A673 (cell line): ENCODE results near the gene NRL. TPM values are rescaled to one million over a fixed set of nuclear protein-coding genes. Genes with fewer than 3 reads are reported as not detected.

Experiments used
- BruUV-seq: library from RNA; stranded (reverse); fragments of 400-500 nt; replicated peaks from 2 replicates; lab custom pipeline; 2021; lab: Mats Ljungman, UMichigan
- CTCF ChIA-PET: fragments of 300-600 bp; sonication (Branson Sonifier 250); formaldehyde crosslinking; loops from one replicate; lab custom pipeline; 2022; ENCODE audit warnings: antibody characterized with exemption; lab: Charles Lee
- POLR2A ChIA-PET: fragments of 300-600 bp; sonication (Branson Sonifier 250); formaldehyde crosslinking; loops from one replicate; lab custom pipeline; 2022; ENCODE audit warnings: antibody characterized with exemption; ENCODE audit not compliant: low non-redundant PET; lab: Charles Lee
- DNase-seq: peaks from one replicate; pipeline ENCODE4 v3.0.0-alpha.2; 2015; ENCODE audit warnings: low spot score
- H3K27ac ChIP-seq: fragments of 200-600 bp; sonication (generic); 2 replicates; pipeline ENCODE4 v1.5.1; 2016; ENCODE audit warnings: mixed run types, low read depth, mild to moderate bottlenecking, mixed read lengths, antibody characterized with exemption, low read length; ENCODE audit not compliant: poor library complexity, severe bottlenecking
- H3K27me3 ChIP-seq: fragments of 200-600 bp; sonication (generic); replicated peaks from 2 replicates; pipeline ENCODE4 v1.6.1; 2017; ENCODE audit warnings: mixed run types, low read depth, mild to moderate bottlenecking, mixed read lengths, antibody characterized with exemption, low read length; ENCODE audit not compliant: insufficient read depth, poor library complexity
- H3K36me3 ChIP-seq: fragments of 200-600 bp; sonication (generic); 2 replicates; pipeline ENCODE4 v1.6.1; 2016; ENCODE audit warnings: mixed run types, mild to moderate bottlenecking, mixed read lengths, antibody characterized with exemption, low read length; ENCODE audit not compliant: insufficient read depth, poor library complexity, severe bottlenecking
- H3K4me1 ChIP-seq: fragments of 200-600 bp; sonication (generic); 2 replicates; pipeline ENCODE4 v1.6.1; 2017; ENCODE audit warnings: mixed run types, mild to moderate bottlenecking, mixed read lengths, antibody characterized with exemption, low read length; ENCODE audit not compliant: insufficient read depth, poor library complexity, severe bottlenecking
- H3K4me3 ChIP-seq: fragments of 200-600 bp; sonication (generic); 2 replicates; pipeline ENCODE4 v1.5.1; 2016; ENCODE audit warnings: low read depth, mixed run types, mild to moderate bottlenecking, mixed read lengths, low read length; ENCODE audit not compliant: poor library complexity, severe bottlenecking
- H3K9me3 ChIP-seq: fragments of 200-600 bp; sonication (generic); 2 replicates; pipeline ENCODE4 v1.6.1; 2016; ENCODE audit warnings: mixed run types, low read depth, mild to moderate bottlenecking, mixed read lengths, antibody characterized with exemption, low read length; ENCODE audit not compliant: poor library complexity, severe bottlenecking
- EZH2 ChIP-seq: fragments of 200-600 bp; sonication (generic); IDR thresholded peaks from 2 replicates; pipeline ENCODE4 v1.6.1; 2017; ENCODE audit warnings: borderline replicate concordance, low read depth, mild to moderate bottlenecking, mixed read lengths, antibody characterized with exemption, low read length; ENCODE audit not compliant: poor library complexity, severe bottlenecking
- intact Hi-C: fragments of 100-400 bp; cut with micrococcal nuclease; formaldehyde crosslinking; loops from one replicate; pipeline ENCODE4 v1.10.0; 2022; ENCODE audit not compliant: unreplicated experiment
- total RNA-seq: library from RNA; stranded (reverse); gene quantifications from 2 replicates; pipeline ENCODE4 v1.2.3, GENCODE V29; 2021
- TF ChIP-seq, protein P1 (sequence below): fragments of 300-800, 200-600 bp; sonication (generic); conservative IDR thresholded peaks from 2 replicates; pipeline ENCODE4 v1.5.1; 2017; ENCODE audit warnings: low read depth, mild to moderate bottlenecking, antibody characterized with exemption, low read length, moderate library complexity, mixed read lengths

The NRL gene
- total RNA-seq, 1 experiment from 2014 or later: 1.9 TPM

- POLR2A ChIA-PET: interaction anchor here (0.6 to 1.2 kb wide), 2 partner anchors 8 to 24 kb away, joined by 3 read pairs; partner anchors contain the start of gene PCK2
These were observed 12.2 kb downstream of the NRL start for GRCh38 chr14:24102357-24103048.

DNA sequence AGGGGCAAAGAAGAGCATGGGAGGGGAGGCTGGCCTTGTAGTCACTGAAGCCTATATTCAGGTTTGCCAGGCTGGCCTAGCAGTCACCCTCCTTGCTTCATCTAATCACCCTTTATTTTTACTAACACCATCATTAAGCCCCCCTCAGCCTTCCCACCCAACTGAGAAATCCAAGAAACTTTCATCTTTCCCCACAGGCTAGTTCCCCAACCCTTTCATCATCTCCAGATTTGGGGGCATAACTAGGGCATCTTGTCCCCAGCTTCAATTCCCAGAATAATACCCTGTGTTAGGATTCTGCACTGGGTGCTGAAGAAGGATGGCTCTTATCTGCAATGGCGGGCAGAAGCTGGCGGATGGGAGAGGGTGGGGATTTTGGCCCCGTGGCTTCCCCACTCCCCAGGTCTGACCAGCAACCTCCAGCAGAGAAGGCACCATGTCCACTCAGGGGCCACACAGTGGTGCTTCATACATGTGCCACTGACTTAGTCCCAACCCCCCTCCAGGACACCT lies 13.7 kb downstream of the NRL start:
- peaks cover 25% of the 10 kb centered on the region for H3K36me3 ChIP-seq
- no peaks in the 10 kb centered on the region for H3K4me1 ChIP-seq
- no peaks in the 10 kb centered on the region for H3K27me3 ChIP-seq
- DNase-seq: no peak
- no TSS peak for BruUV-seq
- intact Hi-C loops: no loop called here
- no peak overlapping the region for H3K4me3 ChIP-seq
- H3K9me3 ChIP-seq: no peaks in the 10 kb centered on the region
- CTCF ChIA-PET: no interaction called here
- POLR2A ChIA-PET: no interaction called here
- H3K27ac ChIP-seq: no peak overlapping the region
- TF ChIP-seq, protein P1, sequence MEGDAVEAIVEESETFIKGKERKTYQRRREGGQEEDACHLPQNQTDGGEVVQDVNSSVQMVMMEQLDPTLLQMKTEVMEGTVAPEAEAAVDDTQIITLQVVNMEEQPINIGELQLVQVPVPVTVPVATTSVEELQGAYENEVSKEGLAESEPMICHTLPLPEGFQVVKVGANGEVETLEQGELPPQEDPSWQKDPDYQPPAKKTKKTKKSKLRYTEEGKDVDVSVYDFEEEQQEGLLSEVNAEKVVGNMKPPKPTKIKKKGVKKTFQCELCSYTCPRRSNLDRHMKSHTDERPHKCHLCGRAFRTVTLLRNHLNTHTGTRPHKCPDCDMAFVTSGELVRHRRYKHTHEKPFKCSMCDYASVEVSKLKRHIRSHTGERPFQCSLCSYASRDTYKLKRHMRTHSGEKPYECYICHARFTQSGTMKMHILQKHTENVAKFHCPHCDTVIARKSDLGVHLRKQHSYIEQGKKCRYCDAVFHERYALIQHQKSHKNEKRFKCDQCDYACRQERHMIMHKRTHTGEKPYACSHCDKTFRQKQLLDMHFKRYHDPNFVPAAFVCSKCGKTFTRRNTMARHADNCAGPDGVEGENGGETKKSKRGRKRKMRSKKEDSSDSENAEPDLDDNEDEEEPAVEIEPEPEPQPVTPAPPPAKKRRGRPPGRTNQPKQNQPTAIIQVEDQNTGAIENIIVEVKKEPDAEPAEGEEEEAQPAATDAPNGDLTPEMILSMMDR: no peak
- TF ChIP-seq EZH2: no peak

More at GRCh38 chr14:24102357-24103048, 12.2 kb downstream of the NRL start:
- CTCF ChIA-PET: no interaction called here
- Histone ChIP-seq H3K27ac (no peak overlapping the region), H3K9me3 (no peaks in the 10 kb centered on the region), H3K4me1 (no peaks in the 10 kb centered on the region), H3K36me3 (peaks cover 25% of the 10 kb centered on the region), H3K4me3 (no peak overlapping the region), H3K27me3 (no peaks in the 10 kb centered on the region)
- DNase-seq: no peak
- no TSS peak for BruUV-seq
- TF ChIP-seq, protein P1: no peak
- TF ChIP-seq EZH2: no peak
- intact Hi-C loops: no loop called here

- ChIA-PET POLR2A (interaction anchor here (0.7 kb wide), 1 partner anchor 15 kb away, joined by 3 read pairs; no protein-coding TSS in a partner anchor), CTCF (no interaction called here)
- no peaks in the 10 kb centered on the region for H3K27me3 ChIP-seq
- H3K27ac ChIP-seq: no peak overlapping the region
- BruUV-seq: no TSS peak
- H3K4me1 ChIP-seq: peaks cover under 1% of the 10 kb centered on the region
- H3K4me3 ChIP-seq: no peak overlapping the region
- no peak for TF ChIP-seq EZH2
- TF ChIP-seq, protein P1: no peak
- DNase-seq: no peak
- intact Hi-C loops: no loop called here
- H3K36me3 ChIP-seq: peaks cover 25% of the 10 kb centered on the region
- no peaks in the 10 kb centered on the region for H3K9me3 ChIP-seq
These were observed 14.4 kb downstream of the NRL start for GRCh38 chr14:24100197-24100981.
